Kidney epithelial cell (primary cell): ENCODE data around the gene KCNAB1. TPM values are rescaled to one million over a fixed set of nuclear protein-coding genes. Genes with fewer than 3 reads are reported as not detected.
A peak's percentile ranks its signal among the peaks of the same experiment; 100 is the strongest.

Experiments
- DNase-seq: peaks from one replicate; pipeline ENCODE4 v3.0.0-alpha.2; 2010; ENCODE audit warnings: low read depth
- H3K27me3 ChIP-seq: 2 replicates; pipeline ENCODE4 v1.6.0; 2011; ENCODE audit warnings: low read length; ENCODE audit not compliant: control insufficient read depth, insufficient read depth
- H3K36me3 ChIP-seq: 2 replicates; pipeline ENCODE4 v1.5.1; 2011; ENCODE audit warnings: low read length; ENCODE audit not compliant: control insufficient read depth, insufficient read depth
- H3K4me3 ChIP-seq: 2 replicates; pipeline ENCODE4 v1.5.1; 2011; ENCODE audit warnings: low read depth, mild to moderate bottlenecking, control low read depth, low read length
- CTCF ChIP-seq: IDR thresholded peaks from 2 replicates; pipeline ENCODE4 v1.5.1; 2011; ENCODE audit warnings: mild to moderate bottlenecking, moderate library complexity, low read length, control low read depth, inconsistent platforms; ENCODE audit not compliant: insufficient read depth, poor library complexity, severe bottlenecking
- total RNA-seq: library from RNA; depleted of rRNA; stranded (reverse); fragments of >200 nt; gene quantifications from 2 replicates; pipeline ENCODE4 v1.2.3, GENCODE V29; 2015

The KCNAB1 gene
- total RNA-seq, 1 donor from 2014 or later: not detected

- no peak overlapping the region for H3K4me3 ChIP-seq
- no peak for DNase-seq
- TF ChIP-seq CTCF: no peak
These were observed 430.9 kb downstream of the KCNAB1 start for GRCh38 chr3:156551261-156551660.

GRCh38 chr3:156551746-156552145, 431.4 kb downstream of the KCNAB1 start:
- no peak overlapping the region for H3K4me3 ChIP-seq
- peak; percentile 28 for DNase-seq
- H3K36me3 ChIP-seq: no peaks in the 10 kb centered on the region
- H3K27me3 ChIP-seq: no peaks in the 10 kb centered on the region
- no peak for TF ChIP-seq CTCF

More at GRCh38 chr3:156551261-156551660, 430.9 kb downstream of the KCNAB1 start:
- Histone ChIP-seq H3K36me3 (no peaks in the 10 kb centered on the region), H3K27me3 (no peaks in the 10 kb centered on the region)

- Histone ChIP-seq H3K36me3 (no peaks in the 10 kb centered on the region), H3K4me3 (no peak overlapping the region), H3K27me3 (no peaks in the 10 kb centered on the region)
- no peak for TF ChIP-seq CTCF
- DNase-seq: no peak
These were observed 432.6 kb downstream of the KCNAB1 start for GRCh38 chr3:156552973-156553372.

- Histone ChIP-seq H3K27me3 (no peaks in the 10 kb centered on the region), H3K4me3 (peak overlapping the region; percentile 89), H3K36me3 (no peaks in the 10 kb centered on the region)
- no peak for TF ChIP-seq CTCF
- DNase-seq: no peak
These were observed 433.5 kb downstream of the KCNAB1 start for GRCh38 chr3:156553705-156554356.

GRCh38 chr3:156554515-156554841, 434.1 kb downstream of the KCNAB1 start:
- no peak for TF ChIP-seq CTCF
- Histone ChIP-seq H3K4me3 (peak overlapping the region; percentile 89), H3K36me3 (no peaks in the 10 kb centered on the region), H3K27me3 (no peaks in the 10 kb centered on the region)
- no peak for DNase-seq
